GM19372 (cell line): ENCODE results near the gene EOLA2.
"Not testable (repeated sequence)": the region's sequence is repeated elsewhere in the genome, so short reads cannot be mapped to it uniquely, and the experiment has no call there.

Experiments
- ATAC-seq: cut with Tn5 transposase; IDR thresholded peaks from one replicate; pipeline ENCODE4 v1.9.1; 2021; ENCODE audit warnings: mild to moderate bottlenecking, low read depth, moderate library complexity; ENCODE audit not compliant: unreplicated experiment

Gene EOLA2

GRCh38 chrX:149937328-149937727, 963 bp downstream of the EOLA2 start:
- ATAC-seq, result not testable (repeated sequence)

- not testable (repeated sequence) for ATAC-seq
Observed at GRCh38 chrX:149933547-149933946, 4.7 kb downstream of the EOLA2 start.

- not testable (repeated sequence) for ATAC-seq
Observed at GRCh38 chrX:149932970-149933369, 5.3 kb downstream of the EOLA2 start.

GRCh38 chrX:149932150-149932549, 6.1 kb downstream of the EOLA2 start:
- ATAC-seq, result not testable (repeated sequence)

GRCh38 chrX:149931355-149931754, 6.9 kb downstream of the EOLA2 start:
- not testable (repeated sequence) for ATAC-seq

GRCh38 chrX:149929400-149929799, 8.9 kb downstream of the EOLA2 start, which contains the start of gene HSFX4:
Gene HSFX4 (plus strand): TSS chrX:149929573. CDS start chrX:149929645, 72 bp downstream.
- ATAC-seq, result not testable (repeated sequence)

- ATAC-seq, result not testable (repeated sequence)
Observed at GRCh38 chrX:149928635-149929034, 9.7 kb downstream of the EOLA2 start.

GRCh38 chrX:149927964-149928258, 10.4 kb downstream of the EOLA2 start:
- ATAC-seq, result not testable (repeated sequence)

- ATAC-seq, result not testable (repeated sequence)
Observed at GRCh38 chrX:149927245-149927963, 10.9 kb downstream of the EOLA2 start.

GRCh38 chrX:149924434-149924833, 13.9 kb downstream of the EOLA2 start:
- ATAC-seq, result not testable (repeated sequence)

- not testable (repeated sequence) for ATAC-seq
Observed at GRCh38 chrX:149923836-149924235, 14.5 kb downstream of the EOLA2 start.

- ATAC-seq, result peak; percentile 90
Observed at GRCh38 chrX:149916745-149917392, 21.4 kb downstream of the EOLA2 start.

- ATAC-seq, result no peak
Observed at GRCh38 chrX:149910178-149910695, 28.1 kb downstream of the EOLA2 start.

GRCh38 chrX:149909324-149910177, 28.7 kb downstream of the EOLA2 start:
- ATAC-seq, result no peak

GRCh38 chrX:149908727-149909126, 29.6 kb downstream of the EOLA2 start:
- no peak for ATAC-seq

GRCh38 chrX:149908308-149908707, 30.0 kb downstream of the EOLA2 start:
- ATAC-seq, result no peak

- peak; percentile 59 for ATAC-seq
Observed at GRCh38 chrX:149903889-149904748, 34.2 kb downstream of the EOLA2 start.

- ATAC-seq, result no peak
Observed at GRCh38 chrX:149898554-149898953, 39.7 kb downstream of the EOLA2 start.

GRCh38 chrX:149890828-149891227, 47.5 kb downstream of the EOLA2 start:
- ATAC-seq, result not testable (repeated sequence)
